Ishikawa (cell line): ENCODE data around the gene POLD1.

ENCODE experiments used
- CREB1 ChIP-seq: IDR thresholded peaks from 2 replicates; pipeline ENCODE4 v1.6.1; 2012; ENCODE audit warnings: low read depth
- EGR1 ChIP-seq: IDR thresholded peaks from 2 replicates; pipeline ENCODE4 v1.6.1; 2012
- MAX ChIP-seq: IDR thresholded peaks from 2 replicates; pipeline ENCODE4 v1.6.1; 2012
- REST ChIP-seq: IDR thresholded peaks from 2 replicates; pipeline ENCODE4 v1.6.1; 2012; ENCODE audit warnings: low read depth, mild to moderate bottlenecking
- TAF1 ChIP-seq: IDR thresholded peaks from 2 replicates; pipeline ENCODE4 v1.6.1; 2012; ENCODE audit warnings: low read depth, mild to moderate bottlenecking

GRCh38 chr19:50418176-50419021, 34.3 kb downstream of the POLD1 start, which contains the start of gene SPIB:
- TF ChIP-seq MAX (no peak), EGR1 (no peak), TAF1 (no peak), CREB1 (no peak), REST (no peak)
